Measurements from ENCODE around the gene MSMB. TPM values are rescaled to one million over a fixed set of nuclear protein-coding genes. Genes with fewer than 3 reads are reported as not detected.

The MSMB gene
- total RNA-seq, 1 donor, result not detected

- Histone ChIP-seq H2AFZ (ENCODE audit: low read length) (no peak overlapping the region), H3K9me3 (ENCODE audit: low read depth, low read length) (no peaks in the 10 kb centered on the region), H4K20me1 (ENCODE audit: insufficient read depth, low read length) (peaks cover 58% of the 10 kb centered on the region), H3K4me1 (ENCODE audit: insufficient read depth, low read length) (peaks cover 87% of the 10 kb centered on the region), H3K79me2 (ENCODE audit: insufficient read depth, low read length) (peaks cover 93% of the 10 kb centered on the region), H3K4me2 (ENCODE audit: insufficient read depth, low read length) (peak overlapping the region; percentile 3), H3K36me3 (ENCODE audit: insufficient read depth, low read length) (no peaks in the 10 kb centered on the region), H3K27ac (ENCODE audit: low read depth, low read length) (peak overlapping the region; percentile 97), H3K27me3 (ENCODE audit: insufficient read depth, low read length) (no peaks in the 10 kb centered on the region), H3K4me3 (ENCODE audit: insufficient read depth, low read length) (no peak overlapping the region)
- DNase-seq (ENCODE audit: insufficient read length, low spot score, missing footprints), result no peak
- no peak for TF ChIP-seq CTCF (IDR thresholded peaks at IDR 0.05; ENCODE audit: extremely low read depth, low read depth, low read length)
Measured at GRCh38 chr10:46024948-46025347, 21.1 kb downstream of the MSMB start.

- Histone ChIP-seq H3K27me3 (ENCODE audit: insufficient read depth, low read length) (no peaks in the 10 kb centered on the region), H2AFZ (ENCODE audit: low read length) (peak overlapping the region; percentile 87), H3K79me2 (ENCODE audit: insufficient read depth, low read length) (peaks cover 93% of the 10 kb centered on the region), H4K20me1 (ENCODE audit: insufficient read depth, low read length) (peaks cover 56% of the 10 kb centered on the region), H3K4me1 (ENCODE audit: insufficient read depth, low read length) (peaks cover 91% of the 10 kb centered on the region), H3K4me2 (ENCODE audit: insufficient read depth, low read length) (peak overlapping the region; percentile 82), H3K4me3 (ENCODE audit: insufficient read depth, low read length) (peak overlapping the region; percentile 78), H3K9me3 (ENCODE audit: low read depth, low read length) (no peaks in the 10 kb centered on the region), H3K27ac (ENCODE audit: low read depth, low read length) (peak overlapping the region; percentile 97), H3K36me3 (ENCODE audit: insufficient read depth, low read length) (no peaks in the 10 kb centered on the region)
- TF ChIP-seq CTCF (IDR thresholded peaks at IDR 0.05; ENCODE audit: extremely low read depth, low read depth, low read length), result peak; percentile 23
- DNase-seq (ENCODE audit: insufficient read length, low spot score, missing footprints), result peak; percentile 93
Measured at GRCh38 chr10:46022978-46023702, 22.9 kb downstream of the MSMB start.

DNA sequence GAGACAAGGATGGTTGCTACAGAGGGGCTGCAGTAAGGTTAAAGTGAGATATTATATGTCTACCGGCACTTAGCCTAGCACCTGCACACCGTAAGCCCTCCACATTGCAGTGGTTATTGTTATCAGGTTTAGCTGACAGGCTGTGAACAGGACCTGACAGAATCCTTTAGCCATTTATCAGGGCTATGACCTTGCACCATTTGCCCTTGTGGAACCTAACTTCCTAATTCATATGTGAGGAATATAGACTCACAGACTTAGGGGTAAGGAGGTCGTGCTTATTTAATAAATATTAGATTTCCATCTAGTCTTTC, 25.8 kb downstream of the MSMB start:
- no peak for DNase-seq (ENCODE audit: insufficient read length, low spot score, missing footprints)
- no peaks in the 10 kb centered on the region for H3K9me3 ChIP-seq (ENCODE audit: low read depth, low read length)
- peaks cover 10% of the 10 kb centered on the region for H3K36me3 ChIP-seq (ENCODE audit: insufficient read depth, low read length)
- peak overlapping the region; percentile 82 for H3K4me2 ChIP-seq (ENCODE audit: insufficient read depth, low read length)
- H4K20me1 ChIP-seq (ENCODE audit: insufficient read depth, low read length), result peaks cover 40% of the 10 kb centered on the region
- no peaks in the 10 kb centered on the region for H3K27me3 ChIP-seq (ENCODE audit: insufficient read depth, low read length)
- peaks cover 91% of the 10 kb centered on the region for H3K4me1 ChIP-seq (ENCODE audit: insufficient read depth, low read length)
- TF ChIP-seq CTCF (IDR thresholded peaks at IDR 0.05; ENCODE audit: extremely low read depth, low read depth, low read length), result no peak
- H3K4me3 ChIP-seq (ENCODE audit: insufficient read depth, low read length), result no peak overlapping the region
- H3K27ac ChIP-seq (ENCODE audit: low read depth, low read length), result peak overlapping the region; percentile 97
- H2AFZ ChIP-seq (ENCODE audit: low read length), result no peak overlapping the region
- H3K79me2 ChIP-seq (ENCODE audit: insufficient read depth, low read length), result peaks cover 93% of the 10 kb centered on the region

- DNase-seq (ENCODE audit: insufficient read length, low spot score, missing footprints), result no peak
- no peaks in the 10 kb centered on the region for H3K9me3 ChIP-seq (ENCODE audit: low read depth, low read length)
- H3K27ac ChIP-seq (ENCODE audit: low read depth, low read length), result peak overlapping the region; percentile 97
- H3K4me1 ChIP-seq (ENCODE audit: insufficient read depth, low read length), result peaks cover 92% of the 10 kb centered on the region
- H3K79me2 ChIP-seq (ENCODE audit: insufficient read depth, low read length), result peaks cover 92% of the 10 kb centered on the region
- peak overlapping the region; percentile 2 for H3K4me3 ChIP-seq (ENCODE audit: insufficient read depth, low read length)
- no peak overlapping the region for H2AFZ ChIP-seq (ENCODE audit: low read length)
- TF ChIP-seq CTCF (IDR thresholded peaks at IDR 0.05; ENCODE audit: extremely low read depth, low read depth, low read length), result no peak
- peaks cover 15% of the 10 kb centered on the region for H3K36me3 ChIP-seq (ENCODE audit: insufficient read depth, low read length)
- H4K20me1 ChIP-seq (ENCODE audit: insufficient read depth, low read length), result peaks cover 42% of the 10 kb centered on the region
- peak overlapping the region; percentile 82 for H3K4me2 ChIP-seq (ENCODE audit: insufficient read depth, low read length)
- H3K27me3 ChIP-seq (ENCODE audit: insufficient read depth, low read length), result no peaks in the 10 kb centered on the region
Measured at GRCh38 chr10:46019569-46020343, 26.3 kb downstream of the MSMB start.

Data from osteoblast (primary cell).